Hepatocyte (in vitro differentiated cells): ENCODE measurements around the gene METTL14. TPM values are rescaled to one million over a fixed set of nuclear protein-coding genes. Genes with fewer than 3 reads are reported as not detected.

Source experiments
- DNase-seq: peaks from one replicate; pipeline ENCODE4 v3.0.0-alpha.2; 2016; ENCODE audit warnings: low spot score
- H2AFZ ChIP-seq: fragments of 200-600 bp; sonication (generic); 2 replicates; pipeline ENCODE4 v1.6.0; 2016; ENCODE audit warnings: antibody characterized with exemption, mild to moderate bottlenecking
- H3K27ac ChIP-seq: fragments of 200-600 bp; sonication (generic); 2 replicates; pipeline ENCODE4 v1.5.1; 2016; ENCODE audit warnings: mild to moderate bottlenecking
- H3K27me3 ChIP-seq: fragments of 200-600 bp; sonication (generic); 2 replicates; pipeline ENCODE4 v1.6.1; 2016
- H3K36me3 ChIP-seq: fragments of 200-600 bp; sonication (generic); replicated peaks from 2 replicates; pipeline ENCODE4 v1.5.1; 2016; ENCODE audit warnings: low read depth; ENCODE audit not compliant: insufficient read depth
- H3K4me1 ChIP-seq: fragments of 200-600 bp; sonication (generic); 2 replicates; pipeline ENCODE4 v1.5.1; 2016; ENCODE audit warnings: mild to moderate bottlenecking, moderate library complexity; ENCODE audit not compliant: insufficient read depth
- H3K4me2 ChIP-seq: fragments of 200-600 bp; sonication (generic); 2 replicates; pipeline ENCODE4 v1.6.0; 2016
- H3K4me3 ChIP-seq: fragments of 200-600 bp; sonication (generic); 2 replicates; pipeline ENCODE4 v1.5.1; 2016; ENCODE audit warnings: mild to moderate bottlenecking
- H3K79me2 ChIP-seq: fragments of 200-600 bp; sonication (generic); 2 replicates; pipeline ENCODE4 v1.6.0; 2017; ENCODE audit warnings: mild to moderate bottlenecking
- H3K9me2 ChIP-seq: fragments of 200-600 bp; sonication (generic); replicated peaks from 2 replicates; pipeline ENCODE4 v1.6.0; 2017; ENCODE audit warnings: mild to moderate bottlenecking; ENCODE audit not compliant: insufficient read depth
- H3K9me3 ChIP-seq: fragments of 200-600 bp; sonication (generic); 2 replicates; pipeline ENCODE4 v1.5.1; 2016; ENCODE audit warnings: low read depth, mild to moderate bottlenecking
- H4K20me1 ChIP-seq: fragments of 200-600 bp; sonication (generic); 2 replicates; pipeline ENCODE4 v1.6.0; 2016; ENCODE audit warnings: mild to moderate bottlenecking; ENCODE audit not compliant: insufficient read depth, poor library complexity, severe bottlenecking
- CTCF ChIP-seq: fragments of 200-600 bp; sonication (generic); IDR thresholded peaks from 2 replicates; pipeline ENCODE4 v1.5.1; 2016; ENCODE audit warnings: antibody characterized with exemption, mild to moderate bottlenecking; ENCODE audit not compliant: poor library complexity
- EZH2 ChIP-seq: fragments of 200-600 bp; sonication (generic); IDR thresholded peaks from 2 replicates; pipeline ENCODE4 v1.6.1; 2016; ENCODE audit warnings: antibody characterized with exemption, mild to moderate bottlenecking, borderline replicate concordance
- EZH2phosphoT487 ChIP-seq: fragments of 200-600 bp; sonication (generic); IDR thresholded peaks from one replicate; pipeline ENCODE4 v1.6.1; 2018; ENCODE audit warnings: antibody characterized with exemption, mild to moderate bottlenecking, low read depth, moderate library complexity; ENCODE audit not compliant: unreplicated experiment, severe bottlenecking
- WGBS: methylation state at CpG from one replicate; pipeline ENCODE4 v1.1.6; 2016; ENCODE audit warnings: low lambda C conversion rate; ENCODE audit errors: missing lambda C conversion rate; 5-methylcytosine and 5-hydroxymethylcytosine counted together
- polyA plus RNA-seq: library from polyadenylated mRNA; unstranded; fragments of >200 nt; fragmentation: Nextera tagmentation; extraction: Ambion mirVana; gene quantifications from 2 replicates; pipeline ENCODE4 v1.2.1, GENCODE V29; 2016
- small RNA-seq: library from RNA; depleted of rRNA; stranded (forward); fragments of <200 nt; gene quantifications from one replicate; pipeline ENCODE3, GENCODE V24; 2014
- total RNA-seq: library from RNA; depleted of rRNA; stranded (reverse); fragments of >200 nt; gene quantifications from 2 replicates; pipeline ENCODE4 v1.2.3, GENCODE V29; 2014

Gene METTL14
- total and polyA plus RNA-seq, 2 experiments from 2014 or later = 18.3 to 24.4 TPM

GRCh38 chr4:118762730-118763477 lies 77.7 kb downstream of the METTL14 start:
- no peaks in the 10 kb centered on the region for H4K20me1 ChIP-seq
- DNase-seq = no peak
- no peaks in the 10 kb centered on the region for H3K9me2 ChIP-seq
- H3K4me2 ChIP-seq = no peak overlapping the region
- H3K79me2 ChIP-seq = peaks cover 2% of the 10 kb centered on the region
- H2AFZ ChIP-seq = no peak overlapping the region
- peak overlapping the region; percentile 30 for H3K27ac ChIP-seq
- H3K4me1 ChIP-seq = peaks cover 22% of the 10 kb centered on the region
- 80% methylated on average over 3 of the region's 3 CpGs for WGBS
- no peaks in the 10 kb centered on the region for H3K36me3 ChIP-seq
- no peaks in the 10 kb centered on the region for H3K27me3 ChIP-seq
- TF ChIP-seq CTCF = no peak
- TF ChIP-seq EZH2phosphoT487 = no peak
- TF ChIP-seq EZH2 = no peak
- H3K4me3 ChIP-seq = no peak overlapping the region
- no peaks in the 10 kb centered on the region for H3K9me3 ChIP-seq

Small RNA genes lying within 50 kb of the gene (small RNA-seq; reads per million reads assigned to genes)
- gene SEPT14P4 = not detected

Other genes with a start within 250 kb of the METTL14 start
- gene SEC24D, start 150.7 kb downstream of the METTL14 start, total RNA-seq = 88.1 and 97.4 TPM in 2 replicates
- gene SEC24D, start 150.7 kb downstream of the METTL14 start, polyA plus RNA-seq = 81.9 and 87.4 TPM in 2 replicates
- gene SYNPO2, start 203.5 kb downstream of the METTL14 start, total RNA-seq = 10.3 and 12.6 TPM in 2 replicates
- 3.1 and 3.5 TPM in 2 replicates for gene SYNPO2, start 203.5 kb downstream of the METTL14 start, polyA plus RNA-seq